Natural killer cell (primary cell): ENCODE results near the gene COPRS. TPM values are rescaled to one million over a fixed set of nuclear protein-coding genes. Genes with fewer than 3 reads are reported as not detected.

Experiments used
- ATAC-seq, 3 donors: fragments of 150-1000 bp in 2 of 3; fragments of 200-7000 bp in 1 of 3; cut with Tn5 transposase; 1 replicate in 1 of 3; 2 replicates in 2 of 3; pipeline ENCODE4 v1.10.0; 2021; ENCODE audit warnings: mild to moderate bottlenecking in 2 of 3, moderate library complexity in 2 of 3
- DNase-seq, 2 donors: peaks; one replicate each; pipeline versions ENCODE4 v3.0.0 to v3.0.0-alpha.2; 2013 to 2021; ENCODE audit warnings: mixed read lengths in 1 of 2
- H3K27ac ChIP-seq: one replicate; pipeline ENCODE4 v1.5.1; 2013; ENCODE audit warnings: mild to moderate bottlenecking, low read length
- H3K27me3 ChIP-seq: one replicate; pipeline ENCODE4 v1.6.1; 2013; ENCODE audit warnings: low read length; ENCODE audit not compliant: control insufficient read depth, insufficient read depth
- H3K36me3 ChIP-seq: one replicate; pipeline ENCODE4 v1.6.1; 2013; ENCODE audit warnings: low read length; ENCODE audit not compliant: control insufficient read depth, insufficient read depth
- H3K4me1 ChIP-seq: one replicate; pipeline ENCODE4 v1.6.1; 2013; ENCODE audit warnings: low read length; ENCODE audit not compliant: control insufficient read depth, insufficient read depth
- H3K4me3 ChIP-seq: one replicate; pipeline ENCODE4 v1.5.1; 2013; ENCODE audit warnings: low read length
- H3K9me3 ChIP-seq: one replicate; pipeline ENCODE4 v1.6.1; 2013; ENCODE audit warnings: low read length; ENCODE audit not compliant: control insufficient read depth, insufficient read depth
- H3K27ac Mint-ChIP-seq, 2 donors: one replicate each; pipeline ENCODE4 v1.8.0; 2022; ENCODE audit warnings: mild to moderate bottlenecking in 2 of 2, mixed read lengths in 2 of 2, moderate library complexity in 1 of 2
- H3K27me3 Mint-ChIP-seq, 2 donors: one replicate each; pipeline ENCODE4 v1.8.0; 2022; ENCODE audit warnings: low read depth in 2 of 2, mixed read lengths in 2 of 2
- H3K36me3 Mint-ChIP-seq: one replicate; pipeline ENCODE4 v1.8.0; 2022; ENCODE audit warnings: mixed read lengths
- H3K4me1 Mint-ChIP-seq, 2 donors: one replicate each; pipeline ENCODE4 v1.8.0; 2022; ENCODE audit warnings: mixed read lengths in 2 of 2
- H3K4me3 Mint-ChIP-seq: one replicate; pipeline ENCODE4 v1.8.0; 2022; ENCODE audit warnings: mild to moderate bottlenecking, moderate library complexity, mixed read lengths
- H3K9me3 Mint-ChIP-seq, 2 donors: one replicate each; pipeline ENCODE4 v1.8.0; 2022; ENCODE audit warnings: mixed read lengths in 2 of 2
- WGBS: methylation state at CpG from one replicate; pipeline ENCODE4 v1.1.7; 2013; ENCODE audit warnings: missing lambda C conversion rate; ENCODE audit not compliant: insufficient coverage; 5-methylcytosine and 5-hydroxymethylcytosine counted together
- intact Hi-C: fragments of 100-400 bp; cut with micrococcal nuclease; formaldehyde crosslinking; loops from one replicate; pipeline ENCODE4 v1.14.2; 2022
- total RNA-seq, 4 donors: library from RNA; stranded (reverse); fragments of 120-200 nt in 1 of 4; gene quantifications; one replicate each; pipeline versions ENCODE4 v1.2.3 to v1.2.4, GENCODE V29; 2013 to 2022
- TF ChIP-seq, protein P1 (sequence below): fragments of 200-600 bp; IDR thresholded peaks from one replicate; pipeline ENCODE4 v1.8.0; 2022; ENCODE audit warnings: antibody characterized with exemption

COPRS gene
- total RNA-seq, 3 donors from 2014 or later (not counting 1 experiment from before 2014, with no cell fraction given) = 3.1 to 4.9 (median 3.4) TPM

DNA sequence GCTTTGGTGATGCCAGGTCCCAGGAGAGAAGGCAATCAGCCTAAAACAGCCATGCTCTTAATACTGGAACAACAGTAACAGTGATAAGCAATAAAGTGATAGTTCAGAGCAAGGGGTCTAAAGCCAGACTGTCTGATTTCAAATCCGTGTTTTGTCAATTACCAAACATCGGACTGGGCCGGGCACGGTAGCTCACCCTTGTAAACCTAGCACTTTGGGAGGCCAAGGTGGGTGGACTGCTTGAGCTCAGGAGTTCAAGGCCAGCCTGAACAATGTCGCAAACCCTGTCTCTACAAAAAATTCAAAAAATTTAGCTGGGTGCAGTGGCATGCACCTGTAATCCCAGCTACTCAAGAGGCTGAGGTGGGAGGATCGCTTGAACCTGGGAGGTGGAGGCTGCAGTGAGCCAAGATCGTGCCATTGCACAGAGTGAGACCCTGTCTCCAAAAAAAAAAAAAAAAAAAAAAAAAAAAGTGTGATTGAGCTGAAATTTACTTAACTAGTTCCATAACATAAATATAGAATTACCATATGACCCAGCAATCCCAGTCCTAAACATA is 5.1 kb downstream of the COPRS start:
- ATAC-seq = no peak
- Histone ChIP-seq H3K27ac (no peak overlapping the region), H3K4me1 (peaks cover 9% of the 10 kb centered on the region), H3K36me3 (no peaks in the 10 kb centered on the region), H3K4me3 (no peak overlapping the region), H3K9me3 (no peaks in the 10 kb centered on the region), H3K27me3 (no peaks in the 10 kb centered on the region)
- Mint-ChIP-seq H3K4me3 (no peak overlapping the region), H3K4me1 (peaks cover 6 to 8% of the 10 kb centered on the region in 2 donors), H3K36me3 (no peaks in the 10 kb centered on the region), H3K27me3 (no peaks in the 10 kb centered on the region), H3K27ac (no peak overlapping the region), H3K9me3 (no peaks in the 10 kb centered on the region)
- no peak for DNase-seq
- WGBS = 92% methylated on average over 6 of the region's 7 CpGs
- intact Hi-C loops = no loop called here
- TF ChIP-seq, protein P1, sequence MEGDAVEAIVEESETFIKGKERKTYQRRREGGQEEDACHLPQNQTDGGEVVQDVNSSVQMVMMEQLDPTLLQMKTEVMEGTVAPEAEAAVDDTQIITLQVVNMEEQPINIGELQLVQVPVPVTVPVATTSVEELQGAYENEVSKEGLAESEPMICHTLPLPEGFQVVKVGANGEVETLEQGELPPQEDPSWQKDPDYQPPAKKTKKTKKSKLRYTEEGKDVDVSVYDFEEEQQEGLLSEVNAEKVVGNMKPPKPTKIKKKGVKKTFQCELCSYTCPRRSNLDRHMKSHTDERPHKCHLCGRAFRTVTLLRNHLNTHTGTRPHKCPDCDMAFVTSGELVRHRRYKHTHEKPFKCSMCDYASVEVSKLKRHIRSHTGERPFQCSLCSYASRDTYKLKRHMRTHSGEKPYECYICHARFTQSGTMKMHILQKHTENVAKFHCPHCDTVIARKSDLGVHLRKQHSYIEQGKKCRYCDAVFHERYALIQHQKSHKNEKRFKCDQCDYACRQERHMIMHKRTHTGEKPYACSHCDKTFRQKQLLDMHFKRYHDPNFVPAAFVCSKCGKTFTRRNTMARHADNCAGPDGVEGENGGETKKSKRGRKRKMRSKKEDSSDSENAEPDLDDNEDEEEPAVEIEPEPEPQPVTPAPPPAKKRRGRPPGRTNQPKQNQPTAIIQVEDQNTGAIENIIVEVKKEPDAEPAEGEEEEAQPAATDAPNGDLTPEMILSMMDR = no peak

GRCh38 chr17:31845291-31845690 is 13.8 kb downstream of the COPRS start:
- H3K27ac Mint-ChIP-seq = no peak overlapping the region
- H3K4me3 ChIP-seq = no peak overlapping the region
- WGBS = 20% methylated on average over 1 of the region's 3 CpGs
- H3K4me1 Mint-ChIP-seq = no peaks in the 10 kb centered on the region
- no peak overlapping the region for H3K4me3 Mint-ChIP-seq
- ATAC-seq (no peak), DNase-seq (no peak)
- H3K36me3 Mint-ChIP-seq = no peaks in the 10 kb centered on the region
- H3K27me3 Mint-ChIP-seq = peaks cover 0 to 3% of the 10 kb centered on the region in 2 donors
- peaks cover 4% of the 10 kb centered on the region for H3K4me1 ChIP-seq
- no peaks in the 10 kb centered on the region for H3K9me3 Mint-ChIP-seq
- TF ChIP-seq, protein P1 = no peak
- no peaks in the 10 kb centered on the region for H3K36me3 ChIP-seq
- no peak overlapping the region for H3K27ac ChIP-seq
- intact Hi-C loops = loop anchor here (10.0 kb wide), 1 partner anchor 290 kb away; no protein-coding TSS in a partner anchor
- peaks cover 3% of the 10 kb centered on the region for H3K27me3 ChIP-seq
- no peaks in the 10 kb centered on the region for H3K9me3 ChIP-seq

- no peak for ATAC-seq
- intact Hi-C loops = loop anchor here (2.0 to 10.0 kb wide), 3 partner anchors 288 to 454 kb away; no protein-coding TSS in a partner anchor
- Histone ChIP-seq H3K4me3 (no peak overlapping the region), H3K36me3 (no peaks in the 10 kb centered on the region), H3K9me3 (no peaks in the 10 kb centered on the region), H3K4me1 (peaks cover 4% of the 10 kb centered on the region), H3K27ac (no peak overlapping the region), H3K27me3 (peaks cover 3% of the 10 kb centered on the region)
- peaks cover 0 to 6% of the 10 kb centered on the region in 2 donors for H3K27me3 Mint-ChIP-seq
- no peak for DNase-seq
- H3K4me3 Mint-ChIP-seq = no peak overlapping the region
- no peak overlapping the region for H3K27ac Mint-ChIP-seq
- TF ChIP-seq, protein P1 = no peak
- no peaks in the 10 kb centered on the region for H3K9me3 Mint-ChIP-seq
- H3K36me3 Mint-ChIP-seq = no peaks in the 10 kb centered on the region
- WGBS = 86% methylated on average over 8 of the region's 8 CpGs
- no peaks in the 10 kb centered on the region for H3K4me1 Mint-ChIP-seq
Measured at GRCh38 chr17:31843070-31843745, 15.8 kb downstream of the COPRS start.
